Left renal cortex interstitium (tissue), 4 donors: ENCODE measurements around the gene CRISP1. TPM values are rescaled to one million over a fixed set of nuclear protein-coding genes. Genes with fewer than 3 reads are reported as not detected.
"Not testable (repeated sequence)": the region's sequence is repeated elsewhere in the genome, so short reads cannot be mapped to it uniquely, and the experiment has no call there.

Experiments used
- DNase-seq, 4 donors: peaks; one replicate each; pipeline ENCODE4 v3.0.0-alpha.2; 2013; ENCODE audit warnings: low read depth in 4 of 4, low spot score in 2 of 4, missing footprints in 1 of 4
- polyA plus RNA-seq, 4 donors: library from polyadenylated mRNA; unstranded; fragments of 120-200 nt; gene quantifications; one replicate each; pipeline ENCODE4 v1.2.1, GENCODE V29; 2013; ENCODE audit not compliant: insufficient read length in 4 of 4

The CRISP1 gene, protein sequence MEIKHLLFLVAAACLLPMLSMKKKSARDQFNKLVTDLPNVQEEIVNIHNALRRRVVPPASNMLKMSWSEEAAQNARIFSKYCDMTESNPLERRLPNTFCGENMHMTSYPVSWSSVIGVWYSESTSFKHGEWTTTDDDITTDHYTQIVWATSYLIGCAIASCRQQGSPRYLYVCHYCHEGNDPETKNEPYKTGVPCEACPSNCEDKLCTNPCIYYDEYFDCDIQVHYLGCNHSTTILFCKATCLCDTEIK
- polyA plus RNA-seq = not detected

DNA sequence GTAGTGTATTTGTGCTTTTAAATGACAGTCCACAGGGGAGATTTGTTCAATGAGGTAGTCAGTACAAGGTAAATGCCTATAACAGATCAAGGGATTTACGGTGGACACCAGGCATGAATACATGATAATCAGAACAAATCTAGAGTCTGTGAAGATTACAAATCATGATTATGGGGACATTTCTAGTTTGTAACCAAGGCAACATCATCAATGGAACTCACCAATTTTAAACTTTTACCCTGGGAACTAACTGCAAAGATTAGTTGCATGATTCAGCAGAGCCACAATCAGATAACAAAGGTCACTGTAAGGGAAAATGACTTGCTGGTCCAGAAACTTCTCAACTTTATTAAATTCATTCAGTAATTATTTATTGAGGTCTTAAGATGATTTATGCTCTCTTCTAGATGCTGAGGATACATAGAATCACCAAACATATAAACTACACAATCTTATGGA is at the start of gene CRISP1:
TSS of gene CRISP1 (minus strand) at position 51 of the 459 bp plus-strand sequence. CDS start 9,135 bp downstream, outside the sequence.
- no peak for DNase-seq

DNA sequence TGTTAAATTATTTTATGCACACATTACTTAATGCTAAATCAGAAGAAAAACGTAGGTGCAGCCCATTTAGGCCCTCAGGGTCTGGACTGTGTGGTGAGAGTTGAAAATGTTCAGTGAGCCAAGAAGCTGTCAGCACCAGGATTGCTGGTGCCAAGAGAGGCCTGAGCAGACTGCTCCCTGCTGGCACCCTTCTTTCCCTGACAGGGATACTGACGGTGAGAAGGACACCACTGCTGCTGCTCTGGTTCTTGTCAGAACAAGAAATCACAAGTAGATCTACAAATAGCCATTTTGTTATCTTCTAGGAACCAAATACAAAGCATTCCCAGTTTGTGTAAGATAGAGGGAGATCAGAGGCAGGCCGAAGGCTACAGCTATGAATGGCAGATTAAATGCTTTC is 48.7 kb upstream of the CRISP1 start:
- no peak for DNase-seq

DNA sequence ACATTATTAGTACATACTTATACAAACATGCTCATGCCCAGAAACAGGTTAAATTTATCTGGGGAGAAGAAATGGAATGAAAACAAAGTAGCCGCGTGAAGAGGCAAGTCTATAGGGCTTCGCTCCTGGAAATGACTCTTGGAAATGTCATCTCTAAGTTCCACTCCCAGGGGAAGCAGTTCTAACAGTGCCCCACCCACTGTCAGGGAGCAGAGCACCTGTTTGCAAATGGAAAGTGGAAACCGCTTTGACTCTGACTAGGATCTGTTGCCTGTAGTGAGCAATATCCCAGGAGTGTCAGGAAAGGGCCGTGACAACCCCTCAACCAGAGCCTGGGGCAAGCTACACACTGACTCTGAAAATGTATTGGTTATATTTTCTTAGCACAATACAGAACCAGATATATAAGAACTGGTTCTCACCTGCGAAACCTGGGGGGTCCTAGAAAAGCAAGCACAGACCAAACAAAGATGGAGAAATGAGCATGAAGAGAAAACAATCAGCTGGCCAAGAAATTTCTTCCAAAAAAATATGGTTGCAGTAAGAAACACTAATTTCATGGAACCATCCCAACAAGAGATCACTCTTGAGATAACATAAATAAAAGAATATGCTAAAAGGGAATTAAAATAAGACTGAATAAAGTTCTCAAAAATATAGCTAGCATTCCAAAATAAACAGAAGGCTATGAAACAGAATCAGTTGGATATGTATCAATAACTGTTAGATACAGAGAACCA is 47.5 kb upstream of the CRISP1 start:
- DNase-seq = no peak

DNA sequence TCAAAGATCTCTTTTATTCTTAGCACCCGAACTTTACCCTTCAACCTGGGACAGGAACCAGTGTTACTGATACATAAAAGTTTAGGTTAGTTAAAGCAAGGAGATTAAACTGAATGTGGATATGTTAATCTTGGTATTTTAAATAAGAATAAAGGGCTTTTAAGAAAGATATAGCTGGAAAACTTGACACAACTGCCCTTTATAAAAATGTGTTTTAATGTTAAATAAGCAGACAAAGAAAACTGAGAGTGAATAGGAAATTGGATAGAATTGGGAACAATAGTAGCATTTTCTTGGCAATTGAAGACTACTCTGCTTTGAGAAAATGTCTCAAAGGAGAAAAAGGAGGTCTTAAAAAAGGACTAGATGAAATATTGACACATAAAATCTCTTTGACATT is 45.9 kb upstream of the CRISP1 start:
- DNase-seq = no peak

DNA sequence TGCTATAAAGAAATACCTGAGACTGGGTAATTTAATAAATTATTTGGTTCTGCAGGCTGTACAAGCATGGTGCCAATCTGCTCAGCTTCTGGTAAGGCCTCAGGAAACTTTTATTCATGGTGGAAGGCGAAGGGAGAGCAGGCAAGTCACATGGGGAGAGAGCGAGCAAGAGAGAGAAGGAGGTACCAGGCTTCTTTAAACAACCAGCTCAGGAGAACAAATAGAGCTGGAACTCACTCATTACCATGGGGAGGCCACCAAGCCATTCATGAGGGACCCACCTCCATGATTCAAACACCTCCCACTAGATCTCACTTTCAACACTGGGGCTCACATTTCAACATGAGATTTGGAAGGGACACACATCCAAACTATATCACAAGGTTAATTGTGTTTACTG is 44.9 kb upstream of the CRISP1 start:
- no peak for DNase-seq

DNA sequence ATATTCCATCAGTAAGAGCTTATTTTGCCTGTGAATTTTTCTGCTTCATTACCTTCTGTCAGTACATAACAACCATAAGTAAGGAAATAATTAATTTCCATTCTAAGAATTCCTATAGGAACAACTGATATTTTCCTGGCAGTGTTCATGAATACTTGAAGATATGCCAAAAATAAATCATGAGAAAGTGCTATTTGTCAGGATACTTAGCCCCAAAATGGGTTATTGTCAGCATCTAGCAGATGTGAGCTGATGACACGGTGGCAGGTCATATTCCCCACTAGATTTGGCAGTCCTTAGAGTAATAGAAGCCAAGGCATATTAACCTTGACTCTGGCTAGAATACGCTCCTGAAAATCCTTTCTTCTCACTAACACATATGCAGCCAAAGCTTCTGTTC is 43.2 kb upstream of the CRISP1 start:
- DNase-seq = no peak

DNA sequence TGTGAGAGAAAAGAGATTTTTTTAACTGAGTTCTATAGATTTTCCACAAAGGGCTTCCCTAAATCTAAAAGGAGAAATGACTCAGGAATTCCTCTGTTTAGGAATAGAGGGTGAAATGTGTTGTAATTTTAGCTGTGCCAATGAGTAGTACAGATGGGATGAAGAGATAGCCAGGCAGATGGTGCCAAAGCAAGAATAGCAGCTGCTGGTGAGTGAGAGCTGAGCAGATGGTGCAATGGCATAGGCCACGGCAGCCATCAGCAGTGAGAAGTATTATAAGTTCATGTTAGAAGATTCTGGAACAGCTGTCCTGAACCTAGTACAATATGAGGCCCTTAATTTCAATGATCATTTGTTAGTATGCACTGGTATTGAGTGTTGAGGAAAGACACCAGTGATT is 40.2 kb upstream of the CRISP1 start:
- DNase-seq = no peak

DNA sequence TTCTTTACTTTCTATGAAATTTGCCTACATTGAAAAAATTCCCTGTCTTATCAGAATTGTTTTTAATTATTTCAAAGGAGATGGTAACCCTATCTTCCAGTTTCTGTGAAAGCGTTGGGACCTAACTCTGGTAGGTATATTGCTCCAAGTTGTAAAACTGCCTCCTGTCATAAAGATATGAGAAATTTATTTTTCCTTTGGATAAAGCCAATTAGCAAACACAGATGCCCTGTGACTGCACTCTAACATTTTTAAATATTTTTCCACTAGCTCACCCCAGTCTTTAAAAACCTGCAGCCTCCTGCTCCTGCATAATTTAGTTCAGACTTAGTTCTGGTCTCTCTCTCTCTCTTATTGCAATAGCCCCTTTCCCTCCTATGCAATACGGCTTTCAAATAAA is 39.0 kb upstream of the CRISP1 start:
- DNase-seq = no peak

DNA sequence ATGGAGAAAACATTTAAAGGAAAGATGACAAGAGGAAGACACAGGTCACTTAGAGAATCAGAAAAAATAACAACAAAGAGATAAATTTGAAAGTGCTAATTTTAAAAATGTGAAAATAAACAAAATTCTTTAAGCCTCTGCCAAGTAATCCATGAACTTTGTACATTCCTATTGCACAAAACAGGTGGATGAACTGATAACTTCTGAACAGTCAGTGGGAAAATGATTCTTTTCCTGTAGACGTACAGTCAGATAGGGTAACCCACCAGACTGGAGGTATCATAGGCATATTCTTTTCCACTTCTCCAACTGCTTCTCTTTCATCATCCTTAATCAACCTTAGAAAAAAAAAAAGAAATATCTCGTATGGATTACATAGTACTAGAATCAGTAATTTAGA is 36.5 kb upstream of the CRISP1 start:
- no peak for DNase-seq

DNA sequence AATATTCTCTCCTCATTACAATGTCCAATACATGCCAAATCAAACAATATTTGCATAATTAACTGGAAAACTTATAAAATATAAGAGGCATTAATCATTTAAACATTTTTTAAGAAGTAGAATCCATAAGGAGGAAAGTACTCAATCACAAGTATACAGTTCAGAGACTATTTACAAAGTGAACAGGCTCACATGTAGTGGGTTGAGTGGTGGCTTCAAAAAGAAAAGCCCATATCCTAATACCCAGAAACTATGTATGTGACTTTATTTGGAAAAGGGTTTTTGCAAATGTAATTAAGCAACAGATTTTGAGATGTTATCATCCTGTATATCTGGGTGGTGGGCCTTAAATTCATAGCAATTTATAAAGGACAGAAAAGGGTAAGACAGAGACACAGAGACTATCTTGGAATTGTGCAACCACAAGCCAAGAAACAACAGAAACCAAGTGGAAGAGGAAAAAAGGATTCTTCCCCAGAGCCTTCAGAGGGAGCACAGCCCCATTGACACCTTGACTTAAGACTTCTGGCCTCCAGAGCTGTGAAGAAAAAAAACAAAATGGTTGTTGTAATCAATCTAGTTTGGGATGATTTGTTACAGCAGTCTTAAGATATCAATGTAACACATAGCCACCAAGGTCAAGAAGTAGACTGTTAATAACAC is 32.7 kb upstream of the CRISP1 start:
- DNase-seq = no peak

DNA sequence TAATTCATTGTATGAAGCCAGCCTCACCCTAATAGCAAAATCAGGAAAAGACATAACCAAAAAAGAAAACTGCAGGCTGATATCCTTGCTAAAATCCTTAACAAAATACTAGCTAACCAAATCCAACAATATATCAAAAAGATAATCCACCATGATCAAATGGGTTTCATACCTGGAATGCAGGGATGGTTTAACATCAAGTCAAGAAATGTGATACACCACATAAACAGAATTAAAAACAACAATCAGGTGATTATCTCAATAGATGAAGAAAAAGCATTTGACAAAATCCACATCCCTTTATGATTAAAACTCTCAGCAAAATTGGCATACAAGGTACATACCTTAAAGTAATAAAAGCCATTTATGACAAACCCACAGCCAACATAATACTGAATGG is 29.2 kb upstream of the CRISP1 start:
- not testable (repeated sequence) for DNase-seq

DNA sequence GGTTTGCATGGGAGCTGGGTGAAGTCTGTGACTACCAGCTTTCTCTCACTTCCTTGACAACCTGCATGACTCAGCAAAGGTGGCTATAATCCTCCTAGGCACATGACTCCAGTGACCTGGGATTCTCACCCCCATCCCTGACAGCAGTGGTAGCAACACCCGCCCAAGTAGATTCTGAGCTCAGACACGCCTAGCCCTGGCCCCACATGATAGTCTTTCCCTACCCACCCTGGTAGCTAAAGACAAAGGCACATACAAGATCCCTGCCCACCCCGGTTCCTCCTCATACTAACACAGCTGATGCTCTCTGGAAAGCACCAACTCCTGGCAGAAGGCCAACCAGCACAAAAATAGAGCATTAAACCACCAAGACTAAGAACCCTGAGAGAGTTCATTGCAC is 25.9 kb upstream of the CRISP1 start:
- DNase-seq = no peak

DNA sequence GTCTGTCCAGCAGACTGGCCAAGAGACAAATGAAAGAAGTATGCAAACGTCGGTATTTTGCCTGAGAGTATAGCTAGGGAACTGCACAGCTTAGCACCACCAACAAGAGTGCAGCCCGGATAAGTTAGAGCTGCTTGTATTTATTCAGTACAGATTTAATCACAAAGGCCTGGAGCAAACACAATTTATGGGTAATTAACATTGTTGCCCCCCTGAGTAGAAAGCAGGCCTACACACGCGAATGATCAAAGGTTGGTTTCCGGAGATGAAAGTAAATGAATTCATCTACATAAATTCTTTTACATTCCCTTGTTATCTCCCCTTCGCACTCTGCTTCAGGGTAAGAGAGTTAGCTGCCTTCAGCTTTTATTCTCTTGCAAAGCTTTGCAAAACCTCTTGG is 24.7 kb upstream of the CRISP1 start:
- peak in 1 of 4 donors; percentile 24 for DNase-seq

DNA sequence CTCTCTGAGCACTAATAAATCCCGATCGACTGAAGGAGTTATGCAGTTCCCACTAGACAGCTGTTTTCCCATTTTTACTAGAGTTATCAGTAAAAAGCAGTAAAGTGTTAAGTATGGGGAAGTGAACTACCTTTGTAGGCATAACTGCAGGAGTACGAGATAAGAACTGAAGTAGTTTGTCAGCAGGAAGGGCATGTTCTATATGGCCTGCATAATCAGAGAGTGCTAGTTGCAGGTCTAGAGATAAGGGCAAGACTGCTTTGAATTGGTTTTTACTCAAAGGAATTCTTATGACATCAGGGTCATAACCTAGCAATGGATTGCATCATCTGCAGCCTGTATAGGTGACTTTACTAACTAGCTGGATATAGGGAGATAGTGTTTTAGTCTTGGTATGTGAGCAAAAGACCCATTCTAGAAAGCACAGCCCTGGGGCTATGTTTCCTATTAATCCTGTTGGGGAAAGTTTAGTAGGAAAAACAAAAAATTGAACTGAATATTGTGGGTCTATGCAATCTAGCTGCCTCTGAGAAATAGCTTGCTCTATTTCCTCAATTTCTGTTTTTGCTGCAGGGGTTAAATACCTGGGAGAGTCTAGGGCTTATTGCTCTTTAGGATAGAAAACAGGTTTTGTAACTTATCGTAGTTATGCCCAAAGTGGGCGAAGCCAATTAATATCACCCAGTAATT is 22.6 kb upstream of the CRISP1 start:
- no peak for DNase-seq

DNA sequence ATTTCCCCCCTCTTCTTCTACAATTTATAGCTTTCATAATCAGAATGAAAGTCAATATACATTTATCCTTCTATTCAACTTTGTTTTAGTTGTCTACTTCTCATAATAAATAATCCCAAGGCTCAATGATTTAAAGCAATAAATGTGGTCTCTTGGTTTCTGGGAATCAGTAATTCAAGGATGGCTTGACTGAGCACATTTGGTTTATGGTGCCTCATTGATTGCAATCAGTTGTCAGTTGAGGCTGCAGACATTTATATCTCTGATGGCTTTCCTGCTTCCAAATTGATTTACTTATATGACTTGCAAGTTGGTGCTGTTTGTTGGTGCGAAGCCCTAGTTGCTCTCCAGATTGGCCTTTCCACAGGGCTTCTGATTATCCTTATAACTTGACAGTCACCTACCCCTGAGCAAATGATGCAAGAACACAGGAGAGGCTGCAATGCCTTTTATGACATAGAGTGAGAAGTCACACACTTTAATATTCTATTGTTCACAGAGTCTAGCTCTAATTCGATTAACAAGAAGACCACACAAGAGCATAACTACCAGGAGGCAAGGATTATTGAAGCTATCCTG is 2.7 kb upstream of the CRISP1 start:
- DNase-seq = no peak

DNA sequence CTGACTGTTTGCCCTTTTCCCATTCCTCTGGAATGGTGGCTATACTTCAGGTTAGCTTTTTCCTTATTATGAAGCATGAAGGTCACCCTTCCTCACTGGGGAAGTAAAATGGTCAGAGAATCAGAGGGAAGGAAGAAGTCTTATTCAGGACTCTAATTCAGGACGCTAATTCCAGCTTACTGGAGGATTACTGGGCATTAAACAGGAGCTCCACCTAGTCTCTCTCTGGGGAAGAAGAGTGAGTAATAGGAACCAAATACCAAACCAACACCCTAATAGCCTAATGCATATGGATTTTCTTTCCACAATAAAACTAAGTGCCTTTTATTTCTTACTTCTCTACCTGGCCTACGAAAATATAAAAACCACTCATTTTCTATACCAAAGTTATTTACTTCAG is 10.1 kb downstream of the CRISP1 start:
- DNase-seq = no peak

DNA sequence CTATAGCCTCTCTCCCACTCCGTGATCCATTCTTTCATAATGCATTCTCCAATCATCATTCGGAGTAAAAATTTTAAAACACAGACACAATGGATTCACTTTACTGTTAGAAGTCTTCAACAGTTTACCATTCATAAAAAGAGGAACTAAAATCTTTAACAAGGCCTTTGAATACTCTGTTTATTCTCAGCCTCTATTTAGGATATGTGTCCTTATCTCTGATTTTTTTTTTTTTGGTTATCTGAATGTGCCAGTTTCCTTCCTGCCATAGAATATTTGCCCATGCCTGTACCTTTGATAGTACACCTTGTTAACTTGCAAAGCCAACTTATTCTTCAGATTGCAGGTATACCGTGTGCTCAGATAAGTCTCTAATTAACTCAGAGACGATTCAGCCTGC is 11.1 kb downstream of the CRISP1 start:
- no peak for DNase-seq

DNA sequence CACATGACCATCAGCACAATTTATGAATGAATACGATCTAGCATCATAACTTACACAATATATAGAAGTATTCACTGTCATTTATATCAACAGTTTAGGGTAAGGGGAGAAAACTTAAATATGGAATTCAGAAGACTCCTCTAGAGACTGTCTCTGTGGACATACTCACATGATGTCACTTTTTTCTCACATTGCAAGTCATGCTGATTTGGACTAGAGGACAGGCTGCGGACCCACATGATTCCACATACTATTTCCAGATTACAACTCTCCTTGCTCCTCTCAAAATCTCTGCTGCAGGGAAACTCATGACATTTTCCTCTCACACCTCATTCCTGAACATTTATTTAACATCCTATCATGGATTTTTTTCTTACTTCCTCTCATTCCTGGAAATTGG is 13.4 kb downstream of the CRISP1 start:
- no peak for DNase-seq

DNA sequence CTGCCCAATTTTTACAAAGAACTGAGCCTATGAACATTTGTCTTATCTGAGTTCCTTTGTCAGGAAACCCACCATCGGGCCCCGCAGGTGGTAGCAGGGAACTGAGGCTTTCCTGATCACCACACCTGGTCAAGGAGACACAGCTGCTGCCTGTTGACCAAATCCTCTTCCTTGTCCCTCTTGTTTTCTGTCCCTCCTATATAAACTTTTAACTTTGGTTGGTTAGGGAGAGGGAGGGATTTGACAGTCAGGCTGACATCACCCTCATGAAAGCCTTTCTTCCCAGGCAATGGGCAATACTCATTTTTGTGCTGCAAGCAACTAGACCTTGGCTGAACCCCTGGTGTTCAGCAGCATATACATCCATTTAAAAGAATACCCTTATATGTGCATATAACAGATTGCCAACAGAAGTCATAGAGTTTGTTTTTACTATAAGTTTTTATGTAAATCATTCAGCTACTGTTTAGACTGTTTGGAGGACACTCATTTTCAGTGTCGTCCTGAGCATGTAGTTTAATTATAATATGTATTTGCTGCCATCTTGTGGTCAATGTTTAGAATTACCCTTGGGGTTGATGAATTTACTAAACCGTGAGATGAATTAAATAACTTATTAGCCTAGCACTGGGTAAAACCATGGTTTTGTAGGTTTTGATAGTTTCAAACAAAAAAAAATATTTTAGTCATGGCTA is 17.0 kb downstream of the CRISP1 start:
- DNase-seq = peak in 3 of 4 donors; percentile 9 to 29 (median 23)

DNA sequence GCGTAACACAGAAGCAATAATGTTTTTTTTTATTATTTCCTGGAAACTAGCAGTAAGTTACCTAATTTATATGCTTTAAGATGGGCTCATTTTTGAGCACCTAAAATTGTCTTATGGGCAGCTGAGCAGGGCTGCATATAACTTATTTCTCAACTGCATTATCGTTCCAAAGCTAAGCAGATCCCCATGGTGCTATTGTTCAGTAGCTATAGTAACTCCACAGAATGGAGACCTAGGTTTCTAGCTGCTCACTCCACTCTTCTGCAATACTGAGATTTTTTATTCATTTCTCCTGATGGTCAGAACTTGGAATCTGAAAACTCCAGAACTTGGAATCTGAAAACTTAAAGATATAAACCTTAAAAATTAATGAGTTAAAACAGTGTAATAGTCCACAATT is 18.7 kb downstream of the CRISP1 start:
- DNase-seq = no peak
